Glutamatergic neuron (in vitro differentiated cells): Measurements from ENCODE around the gene DHX32. TPM values are rescaled to one million over a fixed set of nuclear protein-coding genes. Genes with fewer than 3 reads are reported as not detected.
"Not testable (repeated sequence)": the region's sequence is repeated elsewhere in the genome, so short reads cannot be mapped to it uniquely, and the experiment has no call there.

Experiments
- DNase-seq: peaks from one replicate; pipeline ENCODE4 v3.0.0; 2022
- H3K27ac Mint-ChIP-seq: one replicate; pipeline ENCODE4 v1.8.0; 2020; ENCODE audit warnings: mild to moderate bottlenecking, mixed read lengths, inconsistent platforms; ENCODE audit not compliant: unreplicated experiment
- H3K27me3 Mint-ChIP-seq: one replicate; pipeline ENCODE4 v1.8.0; 2020; ENCODE audit warnings: mild to moderate bottlenecking, moderate library complexity, mixed read lengths, inconsistent platforms; ENCODE audit not compliant: unreplicated experiment
- H3K36me3 Mint-ChIP-seq: one replicate; pipeline ENCODE4 v1.8.0; 2020; ENCODE audit warnings: mild to moderate bottlenecking, mixed read lengths, inconsistent platforms; ENCODE audit not compliant: unreplicated experiment
- H3K4me1 Mint-ChIP-seq: one replicate; pipeline ENCODE4 v1.8.0; 2020; ENCODE audit warnings: mild to moderate bottlenecking, low read depth, mixed read lengths, inconsistent platforms; ENCODE audit not compliant: unreplicated experiment
- H3K4me3 Mint-ChIP-seq: one replicate; pipeline ENCODE4 v1.8.0; 2020; ENCODE audit warnings: mild to moderate bottlenecking, mixed read lengths, inconsistent platforms; ENCODE audit not compliant: unreplicated experiment
- H3K9me3 Mint-ChIP-seq: one replicate; pipeline ENCODE4 v1.8.0; 2020; ENCODE audit warnings: mild to moderate bottlenecking, moderate library complexity, mixed read lengths, inconsistent platforms; ENCODE audit not compliant: unreplicated experiment
- total RNA-seq: library from RNA; stranded (reverse); fragmentation: NEBNext Ultra II Directional; extraction: Animal tissue kit (Norgen Biotek cat#: 25700); gene quantifications from one replicate; pipeline ENCODE4 v1.2.1, GENCODE V29; 2021; ENCODE audit not compliant: unreplicated experiment
- TF ChIP-seq, protein P1 (sequence below): fragments of 200-600 bp; sonication (generic); IDR thresholded peaks from one replicate; pipeline ENCODE4 v1.5.0; 2021; ENCODE audit not compliant: partially characterized antibody, unreplicated experiment

Gene DHX32
- total RNA-seq, 1 donor from 2014 or later = 11.3 TPM

GRCh38 chr10:125925262-125925834 lies 44.3 kb upstream of the DHX32 start:
- no peak overlapping the region for H3K27ac Mint-ChIP-seq
- no peaks in the 10 kb centered on the region for H3K27me3 Mint-ChIP-seq
- no peak for DNase-seq
- TF ChIP-seq, protein P1, sequence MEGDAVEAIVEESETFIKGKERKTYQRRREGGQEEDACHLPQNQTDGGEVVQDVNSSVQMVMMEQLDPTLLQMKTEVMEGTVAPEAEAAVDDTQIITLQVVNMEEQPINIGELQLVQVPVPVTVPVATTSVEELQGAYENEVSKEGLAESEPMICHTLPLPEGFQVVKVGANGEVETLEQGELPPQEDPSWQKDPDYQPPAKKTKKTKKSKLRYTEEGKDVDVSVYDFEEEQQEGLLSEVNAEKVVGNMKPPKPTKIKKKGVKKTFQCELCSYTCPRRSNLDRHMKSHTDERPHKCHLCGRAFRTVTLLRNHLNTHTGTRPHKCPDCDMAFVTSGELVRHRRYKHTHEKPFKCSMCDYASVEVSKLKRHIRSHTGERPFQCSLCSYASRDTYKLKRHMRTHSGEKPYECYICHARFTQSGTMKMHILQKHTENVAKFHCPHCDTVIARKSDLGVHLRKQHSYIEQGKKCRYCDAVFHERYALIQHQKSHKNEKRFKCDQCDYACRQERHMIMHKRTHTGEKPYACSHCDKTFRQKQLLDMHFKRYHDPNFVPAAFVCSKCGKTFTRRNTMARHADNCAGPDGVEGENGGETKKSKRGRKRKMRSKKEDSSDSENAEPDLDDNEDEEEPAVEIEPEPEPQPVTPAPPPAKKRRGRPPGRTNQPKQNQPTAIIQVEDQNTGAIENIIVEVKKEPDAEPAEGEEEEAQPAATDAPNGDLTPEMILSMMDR = no peak
- no peaks in the 10 kb centered on the region for H3K36me3 Mint-ChIP-seq
- H3K4me1 Mint-ChIP-seq = no peaks in the 10 kb centered on the region
- no peaks in the 10 kb centered on the region for H3K9me3 Mint-ChIP-seq
- no peak overlapping the region for H3K4me3 Mint-ChIP-seq

DNA sequence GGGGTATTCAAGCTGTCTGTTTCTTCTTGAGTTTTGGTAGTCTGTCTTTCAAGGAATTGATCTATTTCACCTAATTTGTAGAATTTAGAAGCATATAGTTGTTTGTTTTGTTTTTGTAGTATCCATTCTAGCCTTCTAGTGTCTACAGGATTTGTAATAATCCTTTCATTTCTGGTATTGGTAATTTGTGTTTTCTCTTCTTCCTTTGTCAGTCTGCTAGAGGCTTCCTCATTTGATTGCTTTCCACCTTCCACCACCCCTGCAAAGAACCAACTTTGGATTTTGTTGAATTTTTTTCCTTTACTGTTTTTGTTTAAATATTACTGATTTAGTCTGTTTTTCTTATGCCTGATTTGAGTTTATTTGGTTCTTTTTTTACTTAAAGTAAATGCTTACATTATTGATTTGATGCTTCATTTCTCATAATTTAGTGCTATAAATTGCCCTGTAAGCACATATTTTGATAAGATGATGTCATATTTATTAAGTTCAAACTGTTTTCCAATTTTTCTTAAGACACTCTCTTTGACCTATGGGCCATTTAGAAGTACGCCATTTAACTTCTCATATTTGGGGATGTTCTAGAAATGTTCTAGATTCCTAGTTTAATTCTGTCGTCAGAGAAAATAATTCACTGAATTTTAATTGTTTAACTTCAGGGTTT lies 40.7 kb upstream of the DHX32 start:
- H3K4me1 Mint-ChIP-seq, H3K27ac Mint-ChIP-seq, H3K27me3 Mint-ChIP-seq, H3K9me3 Mint-ChIP-seq, DNase-seq, H3K36me3 Mint-ChIP-seq, H3K4me3 Mint-ChIP-seq: not testable (repeated sequence)

- not testable (repeated sequence) for H3K27me3 Mint-ChIP-seq, H3K9me3 Mint-ChIP-seq, H3K4me1 Mint-ChIP-seq, DNase-seq, H3K27ac Mint-ChIP-seq, H3K4me3 Mint-ChIP-seq, H3K36me3 Mint-ChIP-seq
These were observed 36.7 kb upstream of the DHX32 start for GRCh38 chr10:125917704-125918361.

- no peaks in the 10 kb centered on the region for H3K4me1 Mint-ChIP-seq
- peaks cover 2% of the 10 kb centered on the region for H3K9me3 Mint-ChIP-seq
These were observed 35.9 kb upstream of the DHX32 start for GRCh38 chr10:125916977-125917376.

DNA sequence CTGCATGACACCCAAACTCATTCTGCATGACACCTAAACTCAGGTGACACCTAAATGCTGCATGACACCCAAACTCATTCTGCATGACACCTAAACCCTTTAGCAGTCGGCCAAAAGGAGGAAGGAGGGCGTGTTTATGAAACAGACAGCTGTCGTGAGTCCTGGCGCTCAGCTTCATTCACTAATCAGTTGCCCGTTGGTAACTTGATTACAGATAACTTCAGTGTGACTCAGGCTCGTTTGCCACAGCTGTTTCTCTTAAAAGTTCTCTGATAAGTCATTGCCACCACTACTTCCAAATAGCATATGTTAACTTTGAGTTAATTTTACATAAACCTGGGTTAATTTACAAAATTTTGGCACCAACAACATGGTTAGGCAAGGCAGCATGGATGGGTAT lies 32.2 kb upstream of the DHX32 start:
- H3K9me3 Mint-ChIP-seq, H3K27ac Mint-ChIP-seq, H3K4me1 Mint-ChIP-seq, H3K27me3 Mint-ChIP-seq, H3K36me3 Mint-ChIP-seq, DNase-seq, H3K4me3 Mint-ChIP-seq: not testable (repeated sequence)

More at GRCh38 chr10:125916977-125917376, 35.9 kb upstream of the DHX32 start:
- Mint-ChIP-seq H3K4me3 (no peak overlapping the region), H3K27me3 (no peaks in the 10 kb centered on the region), H3K27ac (no peak overlapping the region), H3K36me3 (no peaks in the 10 kb centered on the region)
- TF ChIP-seq, protein P1 = no peak
- no peak for DNase-seq

GRCh38 chr10:125911990-125912389 lies 30.9 kb upstream of the DHX32 start:
- Mint-ChIP-seq H3K4me3 (no peak overlapping the region), H3K36me3 (peaks cover 5% of the 10 kb centered on the region), H3K27ac (no peak overlapping the region), H3K27me3 (peaks cover 2% of the 10 kb centered on the region), H3K4me1 (no peaks in the 10 kb centered on the region), H3K9me3 (no peaks in the 10 kb centered on the region)
- TF ChIP-seq, protein P1 = no peak
- no peak for DNase-seq
